Sigmoid colon (tissue), 7 donors: ENCODE measurements around the gene TMEM59L. TPM values are rescaled to one million over a fixed set of nuclear protein-coding genes. Genes with fewer than 3 reads are reported as not detected.

ENCODE experiments used
- DNase-seq: peaks from one replicate; pipeline ENCODE4 v3.0.0-alpha.2; 2019
- H3K27ac ChIP-seq, 4 donors: fragments of 200-600 bp; sonication (generic); one replicate each; pipeline ENCODE4 v1.5.1; 2016 to 2019; ENCODE audit warnings: mild to moderate bottlenecking in 1 of 4
- H3K27me3 ChIP-seq, 3 donors: fragments of 200-600 bp; sonication (generic); one replicate each; pipeline ENCODE4 v1.5.1; 2019; ENCODE audit warnings: mild to moderate bottlenecking in 1 of 3
- H3K36me3 ChIP-seq, 4 donors: fragments of 200-600 bp; sonication (generic); one replicate each; pipeline ENCODE4 v1.5.1; 2016 to 2019
- H3K4me1 ChIP-seq, 4 donors: fragments of 200-600 bp; sonication (generic); one replicate each; pipeline ENCODE4 v1.5.1; 2017 to 2019
- H3K4me3 ChIP-seq, 4 donors: fragments of 200-600 bp; sonication (generic); one replicate each; pipeline ENCODE4 v1.5.1; 2017 to 2019; ENCODE audit warnings: mild to moderate bottlenecking in 2 of 4, moderate library complexity in 1 of 4
- H3K9me3 ChIP-seq, 4 donors: fragments of 200-600 bp in 3 of 4; sonication (generic) in 3 of 4; one replicate each; pipeline versions ENCODE4 v1.5.1 to v1.6.1; 2013 to 2019
- CTCF ChIP-seq, 4 experiments: fragments of 450-650 bp in 3 of 4; fragments of 200-600 bp in 1 of 4; IDR thresholded peaks; one replicate each; pipeline ENCODE4 v1.5.1; 2016 to 2019; ENCODE audit warnings: antibody characterized with exemption in 4 of 4, mild to moderate bottlenecking in 3 of 4, moderate library complexity in 2 of 4
- EP300 ChIP-seq, 4 donors: sonication (generic); formaldehyde crosslinking; IDR thresholded peaks; one replicate each; pipeline ENCODE4 v1.6.1; 2017; ENCODE audit warnings: antibody characterized with exemption in 4 of 4
- POLR2A ChIP-seq, 2 donors: fragments of 450-650 bp; IDR thresholded peaks; one replicate each; pipeline ENCODE4 v1.6.1; 2016; ENCODE audit warnings: antibody characterized with exemption in 2 of 2, mild to moderate bottlenecking in 2 of 2, moderate library complexity in 2 of 2
- POLR2AphosphoS5 ChIP-seq, 4 donors: sonication (generic); formaldehyde crosslinking; IDR thresholded peaks; one replicate each; pipeline ENCODE4 v1.6.1; 2017; ENCODE audit warnings: antibody characterized with exemption in 4 of 4
- WGBS, 2 donors: extraction: QIAGEN DNeasy Blood & Tissue Kit; methylation state at CpG; one replicate each; pipeline ENCODE4 v1.1.7; 2013; 5-methylcytosine and 5-hydroxymethylcytosine counted together
- intact Hi-C: fragments of 100-400 bp; cut with DNase I; formaldehyde crosslinking; loops from one replicate; pipeline ENCODE4 v1.15.1; 2023
- polyA plus RNA-seq, 3 donors: library from polyadenylated mRNA; stranded (reverse); fragments of 200-250 nt; gene quantifications; one replicate each; pipeline ENCODE4 v1.2.3, GENCODE V29; 2013
- total RNA-seq, 4 donors: library from RNA; depleted of rRNA; stranded (reverse); fragments of >200 nt; gene quantifications; one replicate each; pipeline ENCODE4 v1.1.0, GENCODE V29; 2016
- donor health status: healthy with polysubstance abuse.
- donor health status: Bipolar disorder and iron deficiency.
- donor health status: healthy.

TMEM59L gene
- total and polyA plus RNA-seq, 7 donors, result 0.82 to 6.4 (median 5.0) TPM; not detected in 2

DNA sequence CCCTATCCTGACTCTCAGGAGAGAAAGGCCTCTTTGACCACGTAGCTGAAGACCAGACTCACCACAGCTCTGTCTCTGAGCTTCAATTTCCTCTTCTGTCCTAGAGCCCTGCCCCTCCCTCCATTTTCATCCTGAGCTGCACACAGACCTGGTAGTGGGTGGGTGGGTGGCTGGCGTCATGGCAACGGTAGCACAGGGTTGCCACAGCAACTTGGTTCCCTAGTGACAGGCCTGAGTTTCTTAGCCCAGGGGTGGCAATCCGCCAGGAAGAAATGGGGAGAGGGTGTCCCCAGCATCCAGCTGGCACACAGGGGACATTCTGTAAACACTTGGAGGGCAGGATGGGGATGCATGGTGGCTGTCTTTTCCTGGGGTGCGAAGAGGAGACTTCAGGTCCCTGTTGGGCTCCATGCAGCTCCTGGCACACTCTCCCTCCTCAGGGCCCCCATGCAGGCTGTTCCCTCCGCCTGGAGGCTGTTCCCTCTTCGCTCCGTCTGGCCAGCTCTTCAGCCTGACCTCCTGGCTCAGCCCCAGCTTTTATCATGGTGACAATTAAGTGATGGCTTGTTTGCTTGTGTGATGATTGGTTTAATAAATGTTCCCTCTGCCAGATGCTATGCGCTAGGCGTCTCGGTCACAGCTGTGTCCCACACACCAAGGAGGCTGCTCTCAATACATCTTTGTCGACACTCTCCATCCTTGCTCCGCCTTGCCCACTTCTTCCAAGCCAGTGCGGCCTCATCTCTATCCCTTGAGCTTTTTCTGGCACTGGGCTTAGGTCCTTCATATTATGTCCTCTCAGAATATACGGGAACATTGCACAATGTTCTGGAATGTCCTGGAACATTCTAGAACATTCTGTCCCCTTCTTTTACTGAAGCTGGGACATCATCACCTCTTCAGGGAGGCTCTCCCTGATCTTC is 16.8 kb downstream of the TMEM59L start:
- Histone ChIP-seq H3K27ac (peak overlapping the region in 2 of 4 donors; percentile 7 to 40), H3K4me3 (no peak overlapping the region), H3K36me3 (no peaks in the 10 kb centered on the region), H3K4me1 (no peaks in the 10 kb centered on the region), H3K9me3 (no peaks in the 10 kb centered on the region), H3K27me3 (no peaks in the 10 kb centered on the region)
- DNase-seq, result no peak
- no peak for TF ChIP-seq CTCF (IDR thresholded peaks at IDR 0.05)
- TF ChIP-seq POLR2A (IDR thresholded peaks at IDR 0.05), result no peak
- TF ChIP-seq POLR2AphosphoS5 (IDR thresholded peaks at IDR 0.05), result peak; percentile 49 to 83 (median 70)
- TF ChIP-seq EP300 (IDR thresholded peaks at IDR 0.05), result peak in 2 of 4 donors; percentile 92 to 94
- WGBS, 2 donors, result 71% methylated on average over 15 of the region's 15 CpGs
- intact Hi-C loops, result no loop called here

- no peaks in the 10 kb centered on the region for H3K36me3 ChIP-seq
- peaks cover 0 to 24% (median 17%) of the 10 kb centered on the region in 4 donors for H3K4me1 ChIP-seq
- no peaks in the 10 kb centered on the region for H3K9me3 ChIP-seq
- 39 to 62% methylated on average over 8 of the region's 8 CpGs for WGBS, 2 donors
- TF ChIP-seq CTCF (IDR thresholded peaks at IDR 0.05) (no peak), EP300 (IDR thresholded peaks at IDR 0.05) (no peak), POLR2AphosphoS5 (IDR thresholded peaks at IDR 0.05) (no peak), POLR2A (IDR thresholded peaks at IDR 0.05) (no peak)
- no peak overlapping the region for H3K4me3 ChIP-seq
- no peaks in the 10 kb centered on the region for H3K27me3 ChIP-seq
- H3K27ac ChIP-seq, result no peak overlapping the region
- no peak for DNase-seq
- intact Hi-C loops, result no loop called here
These were observed 20.7 kb downstream of the TMEM59L start for GRCh38 chr19:18633321-18633720.

DNA sequence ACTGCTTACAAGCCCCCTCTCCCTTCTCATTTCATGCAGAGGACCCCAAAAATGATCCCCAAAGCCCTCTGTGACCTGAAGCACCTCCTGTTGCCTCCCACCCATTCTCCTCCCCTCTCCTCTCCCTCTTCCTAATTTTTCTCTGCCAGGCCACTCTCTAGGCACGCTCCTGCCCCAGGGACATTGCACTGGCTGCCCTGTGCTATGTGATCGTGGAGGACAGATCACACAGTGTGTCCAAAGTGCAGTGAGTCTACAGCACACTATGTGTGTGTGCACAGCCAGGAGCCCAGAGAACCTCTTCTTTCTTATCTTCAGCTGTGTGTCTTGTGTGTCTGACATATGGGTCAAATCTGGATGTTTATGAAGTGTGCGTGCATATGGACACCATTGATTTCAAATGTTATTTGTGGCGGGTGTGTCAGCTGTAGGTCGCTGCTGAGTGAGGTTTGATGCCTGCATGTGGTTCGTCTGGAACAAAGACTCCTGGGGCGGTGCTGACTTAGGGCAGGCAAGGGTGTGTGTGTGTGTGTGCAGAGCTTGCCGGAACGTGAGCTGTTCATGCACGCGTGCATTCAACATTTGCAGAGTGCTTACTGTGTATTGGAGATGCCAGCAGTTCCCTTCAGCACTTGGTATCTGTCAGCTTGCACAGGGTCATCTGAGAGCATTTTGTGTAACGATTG is 22.1 kb downstream of the TMEM59L start:
- Histone ChIP-seq H3K27ac (peak overlapping the region in 1 of 4 donors; percentile 88), H3K9me3 (no peaks in the 10 kb centered on the region), H3K4me3 (no peak overlapping the region), H3K36me3 (no peaks in the 10 kb centered on the region), H3K27me3 (no peaks in the 10 kb centered on the region), H3K4me1 (peaks cover 0 to 25% (median 20%) of the 10 kb centered on the region in 4 donors)
- 21 to 48% methylated on average over 12 of the region's 12 CpGs for WGBS, 2 donors
- intact Hi-C loops, result loop anchor here (5.0 kb wide), 1 partner anchor 553 kb away; no protein-coding TSS in a partner anchor
- TF ChIP-seq POLR2A (IDR thresholded peaks at IDR 0.05) (no peak), CTCF (IDR thresholded peaks at IDR 0.05) (no peak), POLR2AphosphoS5 (IDR thresholded peaks at IDR 0.05) (no peak), EP300 (IDR thresholded peaks at IDR 0.05) (no peak)
- no peak for DNase-seq

- peak overlapping the region; percentile 86 to 94 (median 90) for H3K27ac ChIP-seq
- no peak for TF ChIP-seq CTCF (IDR thresholded peaks at IDR 0.05)
- TF ChIP-seq EP300 (IDR thresholded peaks at IDR 0.05), result no peak
- no peak for TF ChIP-seq POLR2AphosphoS5 (IDR thresholded peaks at IDR 0.05)
- TF ChIP-seq POLR2A (IDR thresholded peaks at IDR 0.05), result no peak
- H3K4me1 ChIP-seq, result peaks cover 0 to 26% (median 21%) of the 10 kb centered on the region in 4 donors
- intact Hi-C loops, result loop anchor here (2.0 to 5.0 kb wide), 2 partner anchors 47 to 551 kb away; partner anchors contain the start of gene CRTC1
- 6 to 12% methylated on average over 6 of the region's 6 CpGs for WGBS, 2 donors
- no peaks in the 10 kb centered on the region for H3K9me3 ChIP-seq
- peak overlapping the region in 3 of 4 donors; percentile 72 to 97 (median 97) for H3K4me3 ChIP-seq
- H3K27me3 ChIP-seq, result no peaks in the 10 kb centered on the region
- H3K36me3 ChIP-seq, result no peaks in the 10 kb centered on the region
- DNase-seq, result no peak
These were observed 23.1 kb downstream of the TMEM59L start for GRCh38 chr19:18635831-18636182.
